Measurements from ENCODE around the gene ERFE.
"Not testable (repeated sequence)": the region's sequence is repeated elsewhere in the genome, so short reads cannot be mapped to it uniquely, and the experiment has no call there.

ERFE gene, protein sequence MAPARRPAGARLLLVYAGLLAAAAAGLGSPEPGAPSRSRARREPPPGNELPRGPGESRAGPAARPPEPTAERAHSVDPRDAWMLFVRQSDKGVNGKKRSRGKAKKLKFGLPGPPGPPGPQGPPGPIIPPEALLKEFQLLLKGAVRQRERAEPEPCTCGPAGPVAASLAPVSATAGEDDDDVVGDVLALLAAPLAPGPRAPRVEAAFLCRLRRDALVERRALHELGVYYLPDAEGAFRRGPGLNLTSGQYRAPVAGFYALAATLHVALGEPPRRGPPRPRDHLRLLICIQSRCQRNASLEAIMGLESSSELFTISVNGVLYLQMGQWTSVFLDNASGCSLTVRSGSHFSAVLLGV

GRCh38 chr2:238158509-238159070 is at the start of gene ERFE:
TSS of gene ERFE (plus strand) at chr2:238158970. CDS start at chr2:238159008, 38 bp downstream.
- peak; percentile 92 for DNase-seq (ENCODE audit: low spot score)

DNA sequence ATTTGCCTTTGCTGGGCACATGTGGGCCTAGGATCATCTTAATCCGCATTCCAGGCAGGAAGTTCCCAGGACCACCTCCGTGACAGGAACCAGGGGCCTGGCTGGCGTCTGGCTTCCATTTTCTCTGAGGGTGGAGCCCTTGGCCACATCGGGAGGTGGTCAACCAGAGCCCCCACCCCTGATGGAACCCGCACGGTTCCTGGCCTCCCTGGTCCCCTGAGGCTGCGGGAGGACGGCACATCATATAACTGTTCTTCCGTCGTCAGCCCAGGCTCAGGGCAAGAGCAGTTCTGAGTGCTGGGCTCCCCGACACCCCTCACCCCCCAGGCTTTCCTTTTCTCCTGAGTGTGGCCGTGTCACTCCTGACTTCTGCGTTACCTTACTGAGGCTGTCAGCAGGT is 45.2 kb upstream of the ERFE start:
- no peak for DNase-seq (ENCODE audit: low spot score)

DNA sequence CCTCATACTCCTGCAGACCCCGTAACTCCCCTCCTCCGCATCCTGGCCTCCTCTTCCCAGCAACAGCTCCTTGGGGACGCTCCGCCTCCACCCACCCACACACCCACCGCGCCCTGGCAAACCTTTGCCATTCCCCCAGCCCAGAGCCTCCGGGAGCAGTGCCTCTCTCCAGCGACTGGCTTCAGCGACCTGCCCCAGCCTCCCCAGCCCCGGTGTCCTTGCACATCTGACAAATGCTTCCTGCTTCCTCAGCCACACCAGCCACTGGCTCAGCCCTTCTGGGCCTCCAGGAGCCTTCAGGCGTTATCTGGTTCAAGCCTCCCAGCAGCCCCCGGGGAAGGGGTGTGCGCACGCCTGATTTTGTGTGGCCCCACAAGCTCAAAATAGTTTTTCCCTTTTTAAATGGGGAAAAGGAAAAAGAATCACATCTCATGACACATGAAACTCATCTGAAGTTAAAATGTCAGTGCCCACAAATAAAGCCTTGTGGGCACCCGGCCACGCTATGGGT is 44.4 kb upstream of the ERFE start:
- DNase-seq (ENCODE audit: low spot score), result no peak

- DNase-seq (ENCODE audit: low spot score), result no peak
Observed at GRCh38 chr2:238114851-238115660, 43.7 kb upstream of the ERFE start.

- DNase-seq (ENCODE audit: low spot score), result not testable (repeated sequence)
Observed at GRCh38 chr2:238115709-238116108, 43.1 kb upstream of the ERFE start.

DNA sequence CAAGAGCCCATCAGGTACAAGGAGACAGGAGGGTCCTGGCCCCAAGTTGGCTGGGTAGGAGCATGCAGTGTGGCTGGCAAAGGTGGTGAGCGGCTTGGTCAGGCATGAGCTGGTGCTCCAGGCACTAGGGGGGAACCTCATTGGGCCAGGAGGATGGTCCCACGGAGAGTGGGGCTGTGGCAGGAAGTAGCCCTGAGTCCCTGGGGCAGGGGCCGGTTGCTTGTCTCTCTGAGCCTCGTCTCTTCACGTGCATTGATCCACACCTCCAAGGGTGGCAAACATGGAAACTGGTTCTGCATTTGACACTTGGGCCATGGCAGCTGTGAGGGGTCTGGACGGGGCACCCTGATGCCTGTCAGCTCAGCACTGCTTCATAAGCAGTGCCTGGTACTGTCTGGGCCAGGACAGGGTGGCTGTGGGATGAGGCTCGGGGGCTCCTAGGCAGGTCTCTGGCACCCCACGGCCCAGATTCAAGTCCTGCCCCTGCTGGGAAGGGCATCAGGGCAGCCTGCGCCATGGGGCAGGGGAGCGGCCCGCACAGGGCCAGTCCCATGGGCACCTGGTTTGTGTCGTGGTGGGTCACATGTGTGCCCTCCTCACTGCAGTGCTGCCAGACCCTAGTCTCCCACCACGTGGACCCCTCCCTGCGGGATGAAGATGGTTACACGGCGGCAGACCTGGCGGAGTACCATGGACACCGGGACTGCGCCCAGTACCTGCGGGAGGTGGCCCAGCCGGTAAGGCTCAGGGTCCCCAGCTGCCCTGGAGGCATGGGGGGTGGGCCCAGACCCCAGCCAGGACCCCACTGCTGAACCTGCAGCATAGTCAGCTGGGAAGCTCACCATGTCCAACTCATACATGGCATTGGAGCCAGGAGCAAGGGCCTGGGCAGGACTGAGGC is 42.2 kb upstream of the ERFE start:
- no peak for DNase-seq (ENCODE audit: low spot score)

- no peak for DNase-seq (ENCODE audit: low spot score)
Observed at GRCh38 chr2:238117199-238118154, 41.3 kb upstream of the ERFE start.

GRCh38 chr2:238119756-238120462 is 38.9 kb upstream of the ERFE start:
- DNase-seq (ENCODE audit: low spot score), result no peak

DNA sequence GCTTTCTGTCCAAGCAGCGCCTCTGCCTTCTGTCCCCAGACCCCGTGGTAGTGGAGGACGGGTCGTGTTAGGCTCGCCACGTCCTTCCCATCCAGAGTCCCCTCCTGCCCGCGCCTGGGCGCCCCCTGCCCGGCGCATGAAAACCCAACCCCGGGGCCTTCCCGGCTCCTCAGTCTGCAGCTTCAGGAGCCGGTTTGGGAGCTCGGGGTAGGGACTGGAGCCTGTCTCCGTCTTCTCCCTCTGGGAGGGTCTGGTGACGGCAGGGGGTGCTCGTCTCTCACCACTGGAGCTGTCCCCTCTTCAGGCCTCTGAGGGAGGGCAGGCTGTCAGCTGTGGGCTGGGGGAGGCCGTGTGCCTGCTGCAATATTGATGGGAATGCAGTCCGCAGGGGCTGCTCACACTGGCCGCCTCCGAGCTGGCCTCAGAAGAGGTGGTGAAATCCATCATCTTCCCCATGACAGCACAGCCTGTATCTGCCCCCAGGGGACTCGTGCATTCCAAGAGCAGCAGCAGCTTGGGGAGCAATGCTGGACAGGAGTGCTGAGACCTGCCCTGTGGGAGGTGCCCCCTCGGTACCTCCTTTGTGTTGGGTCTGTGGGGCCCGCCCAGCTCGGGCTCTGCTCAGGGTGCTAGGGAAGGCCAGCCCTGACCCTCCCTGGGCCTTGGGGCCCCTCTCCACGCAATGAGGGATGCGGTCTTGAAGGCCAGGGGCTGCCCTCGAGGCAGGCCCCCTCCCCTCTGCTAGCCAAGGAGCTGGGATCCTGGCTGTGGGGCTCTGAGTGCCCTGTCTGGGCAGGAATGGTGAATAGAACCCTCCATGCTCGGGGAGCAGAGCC is 38.1 kb upstream of the ERFE start:
- DNase-seq (ENCODE audit: low spot score), result peak; percentile 74

GRCh38 chr2:238121511-238122286 is 37.1 kb upstream of the ERFE start:
- DNase-seq (ENCODE audit: low spot score), result no peak

- DNase-seq (ENCODE audit: low spot score), result no peak
Observed at GRCh38 chr2:238122287-238123217, 36.2 kb upstream of the ERFE start.

- DNase-seq (ENCODE audit: low spot score), result no peak
Observed at GRCh38 chr2:238123218-238123971, 35.4 kb upstream of the ERFE start.

GRCh38 chr2:238123991-238124470 is 34.7 kb upstream of the ERFE start:
- no peak for DNase-seq (ENCODE audit: low spot score)

GRCh38 chr2:238124488-238125126 is 34.2 kb upstream of the ERFE start:
- no peak for DNase-seq (ENCODE audit: low spot score)

DNA sequence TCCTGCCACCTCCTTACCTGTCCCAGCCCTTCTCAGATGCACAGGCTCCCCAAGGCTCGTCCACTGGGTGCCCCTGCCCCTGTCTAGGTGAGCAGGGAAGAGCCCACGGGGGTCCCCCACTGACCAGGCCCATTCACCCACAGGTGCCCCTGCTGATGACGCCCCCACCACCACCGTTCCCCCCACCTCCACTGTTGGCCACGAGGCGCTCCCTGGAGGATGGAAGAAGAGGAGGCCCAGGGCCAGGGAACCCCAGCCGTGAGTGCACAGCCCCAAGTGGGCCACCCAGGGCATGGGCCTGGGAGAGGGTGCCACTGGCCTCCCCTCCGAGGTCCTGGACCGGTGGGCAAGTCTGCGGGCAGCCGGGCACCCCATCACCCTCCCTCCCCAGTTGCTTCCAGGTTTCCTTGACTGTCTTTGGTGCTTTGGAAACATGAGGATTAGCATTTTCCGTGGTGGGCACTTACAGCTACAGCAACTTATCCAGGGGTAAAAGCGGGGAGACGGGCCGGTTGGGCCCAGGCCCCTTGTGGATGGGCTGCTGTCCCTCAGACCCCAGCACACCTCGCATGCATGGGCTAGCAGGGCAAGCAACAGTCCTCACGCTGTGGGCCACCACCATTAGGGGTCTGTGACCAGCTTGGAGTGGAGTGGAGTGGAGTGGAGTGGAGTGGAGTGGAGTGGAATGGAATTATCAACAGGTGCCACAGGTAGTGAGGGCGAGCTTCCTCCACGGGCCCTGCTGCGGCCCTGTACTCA is 33.5 kb upstream of the ERFE start:
- DNase-seq (ENCODE audit: low spot score), result no peak

Measured in HuH-7 (cell line).